HL-60/S4 treated with retinoic acid at 250 ng/mL for 4 days and 3 days (cell line): Measurements from ENCODE around the gene RORB.

Source experiments
- in situ Hi-C: fragments of 300-500 bp; cut with MboI; formaldehyde crosslinking; loops from 2 replicates; pipeline ENCODE4 v1.7.0; 2022; ENCODE audit warnings: low sequenced_read_pairs

The RORB gene

DNA sequence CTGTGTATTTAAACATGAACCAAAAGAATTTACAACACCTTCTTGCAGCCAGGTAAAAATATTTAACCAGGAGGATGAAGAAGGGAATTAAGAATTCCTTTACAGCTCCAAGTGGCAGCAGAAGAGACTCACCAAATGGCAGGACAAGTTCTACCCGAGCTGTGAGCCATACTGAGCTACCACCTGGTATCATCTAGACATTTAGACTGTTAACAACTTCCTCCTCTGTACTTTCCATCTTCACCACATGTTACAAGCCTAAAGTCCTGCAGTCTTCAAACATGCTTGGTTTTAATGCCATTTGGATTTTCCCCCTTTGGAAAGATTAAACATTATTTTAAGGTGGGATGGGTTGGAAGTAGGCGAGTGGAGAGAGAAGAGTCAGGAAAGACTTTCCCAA, 200.4 kb downstream of the RORB start:
- in situ Hi-C loops = no loop called here

DNA sequence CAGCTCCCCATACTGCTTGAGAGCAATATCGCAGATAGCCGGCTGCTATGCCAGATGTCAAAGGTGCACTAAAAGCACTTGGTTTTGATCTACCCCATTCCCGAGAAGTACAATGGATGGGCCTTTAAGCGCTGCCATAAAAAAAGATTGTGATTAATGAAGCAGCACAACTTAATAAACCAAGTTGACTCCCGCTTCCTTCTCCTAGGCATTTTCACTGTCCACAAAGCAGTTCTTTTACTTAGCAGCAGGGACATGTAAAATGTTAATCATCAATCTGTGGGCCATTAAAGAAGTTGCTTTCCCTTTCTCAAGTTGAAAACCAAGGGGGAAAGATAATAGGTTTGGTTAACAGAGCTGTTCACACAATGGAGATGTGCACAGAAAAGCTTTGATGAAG, 214.2 kb downstream of the RORB start:
- in situ Hi-C loops = no loop called here

DNA sequence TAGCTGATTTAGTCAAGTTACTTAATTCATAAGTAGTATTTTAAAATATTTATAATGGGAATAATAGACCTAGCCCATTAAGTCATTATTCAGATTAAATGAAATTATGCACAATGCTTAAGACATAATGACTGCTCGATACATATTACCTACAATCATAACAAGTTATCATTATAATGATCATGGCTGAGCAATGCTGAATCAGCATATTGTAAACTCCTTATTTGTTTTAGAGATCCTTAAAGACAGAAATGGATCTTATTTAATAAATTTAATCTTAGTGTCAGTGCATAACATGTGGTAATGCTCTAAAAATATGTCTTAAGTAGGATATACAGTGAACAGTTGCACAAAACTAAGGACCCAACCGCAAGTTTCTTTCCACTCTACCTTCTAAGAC, 221.6 kb downstream of the RORB start:
- in situ Hi-C loops = no loop called here

DNA sequence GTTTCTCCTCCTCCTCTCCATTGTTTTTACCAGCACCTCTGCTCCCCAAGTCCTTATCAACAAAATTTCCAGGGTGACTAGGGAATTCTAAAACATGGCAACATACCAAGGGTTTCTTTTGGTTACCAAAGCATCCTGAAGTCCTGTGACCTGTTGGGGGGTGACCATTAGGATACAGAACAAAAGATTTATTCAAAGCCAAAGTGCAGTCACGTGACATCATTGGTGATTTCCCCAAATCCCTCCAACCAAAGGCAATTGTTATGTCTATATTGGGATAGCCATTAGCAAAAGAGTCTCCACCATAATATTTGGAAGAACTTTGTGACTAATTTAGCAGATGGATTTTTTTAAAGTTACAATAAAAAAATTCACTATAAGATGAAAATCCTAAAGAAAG, 222.2 kb downstream of the RORB start:
- in situ Hi-C loops = no loop called here

DNA sequence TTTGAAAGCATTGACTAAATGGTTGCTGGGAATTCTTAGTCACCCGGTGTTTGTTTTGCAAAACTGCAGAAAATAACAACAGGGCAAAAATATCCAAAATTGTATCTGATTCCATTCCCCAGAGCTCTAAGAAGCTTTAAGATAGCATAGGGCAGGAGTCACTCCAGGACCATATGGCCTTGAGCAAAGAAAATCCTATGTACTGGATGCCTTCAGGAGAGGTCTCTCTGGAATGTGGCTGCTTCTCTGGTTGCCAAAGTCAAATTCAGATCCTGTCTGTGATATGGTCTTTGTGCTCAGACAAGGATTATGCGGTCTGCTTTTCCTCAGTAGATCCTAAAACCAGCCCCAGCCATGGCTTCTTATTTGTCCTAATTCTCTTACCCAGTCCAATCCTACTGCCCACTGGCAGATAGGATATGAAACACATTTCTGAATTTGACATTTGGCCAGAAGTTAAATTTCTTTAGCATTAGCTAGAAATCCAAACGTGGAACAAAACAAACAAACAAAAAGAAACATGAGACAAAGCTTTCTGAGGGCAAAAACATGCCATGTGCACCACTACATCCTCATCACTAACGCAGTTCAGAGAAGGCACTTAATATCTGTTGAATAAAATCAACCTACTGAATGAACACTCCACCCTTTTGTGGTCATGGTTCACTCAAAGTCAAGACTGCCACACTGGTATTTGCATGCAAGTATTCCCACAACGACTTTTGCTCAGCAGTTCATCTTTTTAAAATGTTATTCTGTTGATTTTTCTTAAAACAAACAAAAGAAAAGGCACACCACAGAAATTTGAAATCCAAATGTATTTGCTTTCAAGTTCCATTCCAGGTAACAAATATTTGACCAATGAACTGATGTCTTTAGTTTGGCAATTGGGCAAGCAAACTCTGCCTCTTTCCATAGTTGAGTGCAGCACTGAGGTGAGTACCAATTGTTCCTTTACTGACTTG, 224.8 kb downstream of the RORB start:
- in situ Hi-C loops = no loop called here

DNA sequence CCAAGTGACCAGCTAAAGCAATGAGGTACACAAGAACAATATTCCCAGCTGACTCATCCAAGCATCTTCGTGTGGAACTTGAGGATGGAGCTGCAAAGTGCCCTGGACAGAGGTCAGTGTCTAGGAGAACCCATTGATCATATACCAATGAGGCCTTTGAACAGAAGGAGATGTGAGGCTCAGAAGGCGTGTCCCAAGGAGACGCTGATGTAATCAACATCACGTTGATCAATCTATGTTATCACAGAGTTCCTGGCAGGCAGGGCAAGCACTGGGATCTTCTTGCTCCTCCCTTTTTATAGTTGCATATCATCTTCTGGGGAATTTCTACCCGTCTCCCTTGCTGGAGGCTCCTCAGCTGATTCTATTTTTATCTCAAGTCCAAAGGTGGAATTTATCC, 227.2 kb downstream of the RORB start:
- in situ Hi-C loops = no loop called here

DNA sequence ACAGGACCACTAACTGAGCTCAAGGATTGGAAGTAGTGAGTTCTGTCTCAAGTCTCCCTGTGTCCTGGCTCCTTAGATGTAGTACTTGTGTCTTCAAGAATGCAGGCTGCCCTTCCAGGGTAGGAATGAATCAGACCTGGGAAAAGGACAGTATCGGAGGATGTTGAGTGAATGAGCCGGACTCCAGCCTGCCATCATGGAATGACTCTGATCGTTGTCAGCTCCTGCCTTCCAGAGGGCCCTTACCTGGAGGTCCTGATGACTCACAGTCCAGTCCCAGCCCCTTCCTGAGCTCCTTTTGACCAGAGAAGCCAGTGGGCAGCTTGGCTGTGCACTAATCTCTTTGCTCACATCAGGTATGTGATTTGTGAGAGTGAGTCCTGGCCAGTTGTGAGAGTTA, 229.4 kb downstream of the RORB start:
- in situ Hi-C loops = no loop called here

DNA sequence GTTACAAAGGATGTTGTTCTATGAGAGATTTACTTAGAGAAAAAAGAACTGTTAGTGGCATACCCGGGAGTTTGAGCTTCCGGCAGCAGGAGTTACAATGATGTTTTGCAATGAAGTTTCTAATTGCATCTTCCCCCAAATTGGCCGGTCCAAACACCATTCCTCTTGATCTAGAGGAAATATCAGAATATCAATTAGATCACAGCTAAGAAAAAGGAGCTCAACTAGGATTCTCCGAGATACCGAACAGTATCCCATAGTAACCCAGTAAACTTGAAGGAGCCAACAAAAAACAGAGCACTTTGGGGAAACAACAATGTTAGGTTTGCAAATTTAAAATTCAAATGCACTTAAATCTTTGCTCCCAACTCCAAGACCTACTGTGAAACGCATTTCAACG, 231.0 kb downstream of the RORB start:
- in situ Hi-C loops = no loop called here

DNA sequence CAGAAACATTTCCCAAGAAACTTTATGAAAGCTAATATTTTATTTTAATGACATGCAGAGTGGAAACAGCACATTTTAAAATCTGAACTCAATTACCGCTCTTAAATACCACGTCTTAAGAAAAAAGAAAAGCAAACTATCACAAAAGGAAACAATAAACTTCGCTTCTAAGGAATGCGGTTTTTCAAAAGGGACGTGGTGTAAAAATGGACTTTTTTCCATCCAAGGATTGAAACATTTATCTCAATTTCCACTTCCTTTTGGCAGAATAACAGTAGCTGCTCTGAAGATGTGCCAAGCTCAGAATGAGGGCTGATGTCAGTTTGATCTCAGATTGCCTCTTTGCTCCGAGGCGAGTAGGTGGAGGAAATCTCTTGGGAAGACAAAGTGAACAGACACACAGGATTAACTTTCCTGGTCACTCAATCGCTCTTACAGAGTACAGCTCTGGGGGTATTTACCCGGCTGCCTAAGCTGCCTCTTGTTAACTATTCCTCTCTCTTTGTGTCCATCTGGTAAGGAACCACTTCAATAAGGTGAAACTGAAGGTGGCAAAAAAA, 232.1 kb downstream of the RORB start:
- in situ Hi-C loops = no loop called here

DNA sequence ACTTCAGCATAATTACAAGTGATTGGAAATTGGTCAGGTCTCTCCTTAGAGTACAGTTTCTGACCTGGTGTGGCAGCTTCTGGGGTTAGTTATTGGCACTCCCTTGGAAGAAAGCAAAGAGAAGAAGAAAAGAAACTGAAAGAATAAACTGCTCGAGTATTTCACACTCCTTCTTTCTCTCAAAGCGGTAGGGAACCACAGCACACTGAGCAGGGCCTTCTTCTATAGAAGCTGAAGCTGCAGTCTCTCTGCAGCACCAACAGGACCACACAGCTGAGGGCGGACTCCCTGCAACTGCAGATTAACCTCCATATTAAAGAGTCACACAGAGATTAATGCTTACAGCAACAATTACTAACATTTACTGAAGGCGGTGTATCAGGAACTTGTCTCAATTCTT, 238.6 kb downstream of the RORB start:
- in situ Hi-C loops = no loop called here

DNA sequence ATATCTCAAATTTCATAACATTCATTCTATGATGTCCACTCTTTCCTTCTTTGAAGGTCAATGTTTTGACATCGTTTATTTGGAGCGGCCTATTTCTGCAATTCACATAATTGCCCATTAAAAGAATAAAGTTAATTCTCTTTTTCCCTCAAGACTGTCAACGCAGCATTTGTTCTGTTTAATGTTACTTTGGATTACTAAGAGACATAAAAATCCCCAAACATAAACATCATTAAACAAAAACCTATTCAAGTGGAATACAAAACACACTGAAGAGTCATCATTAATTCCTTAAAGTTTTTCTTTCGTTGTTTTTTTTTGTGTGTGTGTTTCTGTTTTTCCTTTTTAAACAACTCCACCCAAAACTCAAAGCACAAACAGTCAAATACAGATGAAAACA, 239.5 kb downstream of the RORB start:
- in situ Hi-C loops = no loop called here

DNA sequence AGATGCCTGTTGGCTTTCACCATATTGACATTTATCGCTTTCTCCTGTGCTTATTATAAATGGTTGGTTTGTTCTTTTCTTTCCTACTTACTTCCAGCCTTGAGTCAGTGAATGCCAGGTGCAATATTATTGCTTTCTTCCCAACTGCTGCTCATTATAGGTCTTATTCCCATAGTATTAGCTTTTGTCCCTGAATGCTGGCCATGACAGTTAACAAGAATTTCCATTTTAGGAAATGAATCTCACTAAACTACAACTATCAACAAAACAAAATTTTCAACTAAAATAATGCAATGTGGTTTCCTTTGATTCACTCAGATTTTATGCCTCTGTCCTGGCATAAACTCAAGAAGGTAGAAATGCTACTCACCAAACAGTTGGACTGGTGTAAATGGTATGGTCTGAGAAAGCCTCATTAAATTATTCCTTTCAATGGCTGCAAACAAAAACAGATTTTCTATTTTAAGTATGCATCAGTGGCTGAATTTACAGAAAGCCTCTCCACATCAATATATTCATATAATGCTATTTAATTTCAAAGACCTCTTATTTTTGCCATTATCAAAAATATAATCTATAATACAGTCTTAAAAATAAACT, 245.2 kb downstream of the RORB start:
- in situ Hi-C loops = no loop called here
